Uterus (tissue), 2 donors: ENCODE measurements around the gene ADAD2.

Source experiments
- POLR2A ChIP-seq, 2 donors: fragments of 450-650 bp; IDR thresholded peaks; one replicate each; pipeline ENCODE4 v1.6.1; 2016; ENCODE audit warnings: antibody characterized with exemption in 2 of 2, mild to moderate bottlenecking in 1 of 2, moderate library complexity in 1 of 2
- TF ChIP-seq, protein P1 (sequence below), 4 experiments: fragments of 200-600 bp in 2 of 4; fragments of 450-650 bp in 2 of 4; sonication (generic) in 2 of 4; IDR thresholded peaks; one replicate each; pipeline ENCODE4 v1.5.1; 2016 to 2019; ENCODE audit warnings: antibody characterized with exemption in 4 of 4, mild to moderate bottlenecking in 2 of 4, moderate library complexity in 1 of 4

DNA sequence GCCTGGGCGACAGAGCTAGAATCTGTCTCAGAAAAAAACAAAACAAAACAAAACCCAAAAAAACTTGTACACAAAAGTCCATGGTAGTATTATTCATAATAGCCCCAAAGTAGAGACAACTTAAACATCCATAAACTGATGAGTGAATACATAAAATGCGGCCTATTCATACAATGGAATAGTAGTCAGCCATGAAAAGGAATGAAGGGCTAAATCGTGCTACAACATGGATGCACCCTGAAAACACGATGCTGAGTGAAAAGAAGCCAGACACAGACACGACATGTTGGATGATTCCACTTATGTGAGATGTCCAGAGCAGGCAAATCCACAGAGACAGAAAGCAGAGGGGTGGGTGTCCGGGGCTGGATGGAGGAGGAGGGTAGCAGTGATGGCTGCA lies 36.6 kb downstream of the ADAD2 start:
- TF ChIP-seq, protein P1, sequence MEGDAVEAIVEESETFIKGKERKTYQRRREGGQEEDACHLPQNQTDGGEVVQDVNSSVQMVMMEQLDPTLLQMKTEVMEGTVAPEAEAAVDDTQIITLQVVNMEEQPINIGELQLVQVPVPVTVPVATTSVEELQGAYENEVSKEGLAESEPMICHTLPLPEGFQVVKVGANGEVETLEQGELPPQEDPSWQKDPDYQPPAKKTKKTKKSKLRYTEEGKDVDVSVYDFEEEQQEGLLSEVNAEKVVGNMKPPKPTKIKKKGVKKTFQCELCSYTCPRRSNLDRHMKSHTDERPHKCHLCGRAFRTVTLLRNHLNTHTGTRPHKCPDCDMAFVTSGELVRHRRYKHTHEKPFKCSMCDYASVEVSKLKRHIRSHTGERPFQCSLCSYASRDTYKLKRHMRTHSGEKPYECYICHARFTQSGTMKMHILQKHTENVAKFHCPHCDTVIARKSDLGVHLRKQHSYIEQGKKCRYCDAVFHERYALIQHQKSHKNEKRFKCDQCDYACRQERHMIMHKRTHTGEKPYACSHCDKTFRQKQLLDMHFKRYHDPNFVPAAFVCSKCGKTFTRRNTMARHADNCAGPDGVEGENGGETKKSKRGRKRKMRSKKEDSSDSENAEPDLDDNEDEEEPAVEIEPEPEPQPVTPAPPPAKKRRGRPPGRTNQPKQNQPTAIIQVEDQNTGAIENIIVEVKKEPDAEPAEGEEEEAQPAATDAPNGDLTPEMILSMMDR (IDR thresholded peaks at IDR 0.05): no peak
- no peak for TF ChIP-seq POLR2A (IDR thresholded peaks at IDR 0.05)
